Uterus (tissue), 4 donors: ENCODE data around the gene THPO. TPM values are rescaled to one million over a fixed set of nuclear protein-coding genes. Genes with fewer than 3 reads are reported as not detected.

Experiments
- DNase-seq, 2 donors: peaks; one replicate each; pipeline ENCODE4 v3.0.0-alpha.2; 2019 to 2020
- H3K27ac ChIP-seq, 2 donors: fragments of 200-600 bp; sonication (generic); 1 replicate in 1 of 2; 2 replicates in 1 of 2; pipeline ENCODE4 v1.5.1; 2016 to 2018
- H3K27me3 ChIP-seq, 2 donors: fragments of 200-600 bp; sonication (generic); one replicate each; pipeline ENCODE4 v1.5.1; 2018 to 2019; ENCODE audit warnings: control low read depth in 1 of 2
- H3K36me3 ChIP-seq, 2 donors: fragments of 200-600 bp; sonication (generic); one replicate each; pipeline ENCODE4 v1.5.1; 2019; ENCODE audit warnings: control low read depth in 1 of 2
- H3K4me1 ChIP-seq, 2 donors: fragments of 200-600 bp; sonication (generic); one replicate each; pipeline ENCODE4 v1.5.1; 2018 to 2019; ENCODE audit warnings: control low read depth in 1 of 2
- H3K4me3 ChIP-seq, 2 donors: fragments of 200-600 bp; sonication (generic); 1 replicate in 1 of 2; 2 replicates in 1 of 2; pipeline ENCODE4 v1.5.1; 2018 to 2019; ENCODE audit warnings: mild to moderate bottlenecking in 1 of 2
- H3K9me3 ChIP-seq, 2 donors: fragments of 200-600 bp; sonication (generic); one replicate each; pipeline ENCODE4 v1.5.1; 2019; ENCODE audit warnings: control low read depth in 1 of 2
- POLR2A ChIP-seq, 2 donors: fragments of 450-650 bp; IDR thresholded peaks; one replicate each; pipeline ENCODE4 v1.6.1; 2016; ENCODE audit warnings: antibody characterized with exemption in 2 of 2, mild to moderate bottlenecking in 1 of 2, moderate library complexity in 1 of 2
- intact Hi-C: fragments of 100-400 bp; cut with DNase I; formaldehyde crosslinking; loops from one replicate; pipeline ENCODE4 v1.15.1; 2023; ENCODE audit warnings: low total_unique reads
- total RNA-seq, 4 donors: library from RNA; depleted of rRNA in 3 of 4; stranded (reverse); fragments of >200 nt in 3 of 4; gene quantifications; one replicate each; pipeline versions ENCODE4 v1.1.0 to v1.2.4, GENCODE V29; 2014 to 2023
- TF ChIP-seq, protein P1 (sequence below), 4 experiments: fragments of 200-600 bp in 2 of 4; fragments of 450-650 bp in 2 of 4; sonication (generic) in 2 of 4; IDR thresholded peaks; one replicate each; pipeline ENCODE4 v1.5.1; 2016 to 2019; ENCODE audit warnings: antibody characterized with exemption in 4 of 4, mild to moderate bottlenecking in 2 of 4, moderate library complexity in 1 of 4
- donor health status: DM: yes; HTN: yes; CAD: no.

THPO gene
- total RNA-seq, 4 donors from 2014 or later = 0.29 to 4.7 (median 0.46) TPM

DNA sequence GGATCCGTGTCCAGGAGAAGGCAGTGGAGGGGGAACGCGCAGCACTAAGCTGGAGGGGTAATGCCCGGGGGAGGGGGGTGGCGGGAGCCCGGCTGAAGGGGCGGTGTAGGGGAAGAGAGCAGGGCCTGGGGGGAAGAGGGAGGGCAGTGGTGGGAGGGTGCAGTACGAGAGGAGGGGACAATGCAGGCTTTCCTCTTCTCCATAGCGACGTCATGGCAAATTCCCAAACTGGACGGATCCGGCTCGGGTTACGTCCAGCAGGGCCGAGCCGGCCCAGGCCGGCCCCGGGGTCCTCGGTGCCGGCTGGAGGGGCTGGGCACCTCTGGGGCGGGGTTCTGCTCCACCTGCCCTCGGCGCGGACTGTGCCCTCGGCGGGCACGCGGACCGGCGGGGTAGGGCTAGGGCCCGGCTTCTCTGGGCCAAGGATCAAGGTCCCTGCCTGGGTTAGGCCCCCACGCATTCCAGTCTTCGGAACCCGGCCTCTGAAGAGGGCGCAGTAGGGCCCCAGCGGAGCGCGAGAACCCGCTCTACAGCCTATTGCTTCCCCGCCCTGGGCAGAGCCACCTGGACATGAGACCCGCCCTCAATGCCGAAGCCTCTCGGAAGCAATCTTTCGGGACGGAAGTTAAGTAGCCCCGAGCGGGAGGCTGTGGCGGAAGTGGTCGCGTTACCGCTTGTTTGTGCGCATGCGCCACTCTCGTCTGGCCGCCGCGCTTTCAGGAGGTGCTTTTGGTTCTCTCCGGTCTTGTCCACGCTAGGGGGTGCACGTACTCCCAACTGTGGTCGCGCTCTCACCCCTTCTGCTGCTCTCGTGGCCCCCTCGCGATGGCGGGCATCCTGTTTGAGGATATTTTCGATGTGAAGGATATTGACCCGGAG, 15.1 kb downstream of the THPO start:
- H3K27ac ChIP-seq = peak overlapping the region; percentile 92 to 100
- H3K4me1 ChIP-seq = peaks cover 7 to 23% of the 10 kb centered on the region in 2 donors
- TF ChIP-seq, protein P1, sequence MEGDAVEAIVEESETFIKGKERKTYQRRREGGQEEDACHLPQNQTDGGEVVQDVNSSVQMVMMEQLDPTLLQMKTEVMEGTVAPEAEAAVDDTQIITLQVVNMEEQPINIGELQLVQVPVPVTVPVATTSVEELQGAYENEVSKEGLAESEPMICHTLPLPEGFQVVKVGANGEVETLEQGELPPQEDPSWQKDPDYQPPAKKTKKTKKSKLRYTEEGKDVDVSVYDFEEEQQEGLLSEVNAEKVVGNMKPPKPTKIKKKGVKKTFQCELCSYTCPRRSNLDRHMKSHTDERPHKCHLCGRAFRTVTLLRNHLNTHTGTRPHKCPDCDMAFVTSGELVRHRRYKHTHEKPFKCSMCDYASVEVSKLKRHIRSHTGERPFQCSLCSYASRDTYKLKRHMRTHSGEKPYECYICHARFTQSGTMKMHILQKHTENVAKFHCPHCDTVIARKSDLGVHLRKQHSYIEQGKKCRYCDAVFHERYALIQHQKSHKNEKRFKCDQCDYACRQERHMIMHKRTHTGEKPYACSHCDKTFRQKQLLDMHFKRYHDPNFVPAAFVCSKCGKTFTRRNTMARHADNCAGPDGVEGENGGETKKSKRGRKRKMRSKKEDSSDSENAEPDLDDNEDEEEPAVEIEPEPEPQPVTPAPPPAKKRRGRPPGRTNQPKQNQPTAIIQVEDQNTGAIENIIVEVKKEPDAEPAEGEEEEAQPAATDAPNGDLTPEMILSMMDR (IDR thresholded peaks at IDR 0.05) = peak; percentile 62 to 69 (median 64)
- peak; percentile 80 to 82 for TF ChIP-seq POLR2A (IDR thresholded peaks at IDR 0.05)
- intact Hi-C loops = no loop called here
- H3K9me3 ChIP-seq = no peaks in the 10 kb centered on the region
- peak; percentile 96 to 97 for DNase-seq
- H3K36me3 ChIP-seq = no peaks in the 10 kb centered on the region
- H3K27me3 ChIP-seq = no peaks in the 10 kb centered on the region
- peak overlapping the region; percentile 76 to 95 for H3K4me3 ChIP-seq

GRCh38 chr3:184361932-184362667, 15.9 kb downstream of the THPO start:
- intact Hi-C loops = no loop called here
- no peaks in the 10 kb centered on the region for H3K36me3 ChIP-seq
- no peak for DNase-seq

DNA sequence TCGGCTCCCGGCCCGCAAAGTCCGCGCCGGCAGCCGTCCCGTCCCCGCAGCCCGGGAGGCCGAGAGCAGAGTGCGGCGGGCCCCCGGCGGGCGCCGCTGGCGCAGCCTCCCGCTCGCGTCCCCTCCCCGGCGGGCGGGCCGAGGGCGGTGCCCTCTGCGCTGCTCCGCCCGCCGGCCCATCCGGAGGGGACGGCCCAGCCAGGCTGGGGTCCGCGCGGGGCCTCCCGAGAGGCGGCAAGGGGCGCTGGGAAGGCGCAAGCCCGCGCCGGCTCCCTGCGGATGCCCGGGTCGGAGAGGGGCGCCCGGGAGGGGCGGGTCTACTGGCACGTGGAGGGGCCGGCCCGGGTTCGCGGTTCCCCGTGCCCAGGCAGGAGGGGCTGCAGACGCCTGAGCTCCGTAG, 16.5 kb downstream of the THPO start, which contains the start of the genes CLCN2 and POLR2H:
Gene CLCN2 (minus strand): TSS at position 74 of the 400 bp plus-strand sequence. CDS start 126 bp downstream, outside the sequence.
Gene POLR2H (plus strand): TSS at position 179 of the 400 bp plus-strand sequence. CDS start 1,783 bp downstream, outside the sequence.
- Histone ChIP-seq H3K27ac (peak within 1 kb of the TSS; percentile 92 to 100), H3K36me3 (no peaks in the 10 kb centered on the region), H3K9me3 (no peaks in the 10 kb centered on the region), H3K4me3 (peak within 1 kb of the TSS; percentile 76 to 95), H3K4me1 (peaks cover 7 to 23% of the 10 kb centered on the region in 2 donors), H3K27me3 (no peaks in the 10 kb centered on the region)
- intact Hi-C loops = no loop called here
- TF ChIP-seq, protein P1 (IDR thresholded peaks at IDR 0.05) = peak in 1 of 4 experiments; percentile 11
- TF ChIP-seq POLR2A (IDR thresholded peaks at IDR 0.05) = peak; percentile 65 to 89
- peak; percentile 45 to 71 for DNase-seq

More at GRCh38 chr3:184361932-184362667, 15.9 kb downstream of the THPO start:
- Histone ChIP-seq H3K4me3 (peak overlapping the region; percentile 76 to 95), H3K27me3 (no peaks in the 10 kb centered on the region), H3K9me3 (no peaks in the 10 kb centered on the region), H3K4me1 (peaks cover 7 to 23% of the 10 kb centered on the region in 2 donors), H3K27ac (peak overlapping the region; percentile 92 to 100)
- TF ChIP-seq POLR2A (IDR thresholded peaks at IDR 0.05) = no peak
- TF ChIP-seq, protein P1 (IDR thresholded peaks at IDR 0.05) = no peak

DNA sequence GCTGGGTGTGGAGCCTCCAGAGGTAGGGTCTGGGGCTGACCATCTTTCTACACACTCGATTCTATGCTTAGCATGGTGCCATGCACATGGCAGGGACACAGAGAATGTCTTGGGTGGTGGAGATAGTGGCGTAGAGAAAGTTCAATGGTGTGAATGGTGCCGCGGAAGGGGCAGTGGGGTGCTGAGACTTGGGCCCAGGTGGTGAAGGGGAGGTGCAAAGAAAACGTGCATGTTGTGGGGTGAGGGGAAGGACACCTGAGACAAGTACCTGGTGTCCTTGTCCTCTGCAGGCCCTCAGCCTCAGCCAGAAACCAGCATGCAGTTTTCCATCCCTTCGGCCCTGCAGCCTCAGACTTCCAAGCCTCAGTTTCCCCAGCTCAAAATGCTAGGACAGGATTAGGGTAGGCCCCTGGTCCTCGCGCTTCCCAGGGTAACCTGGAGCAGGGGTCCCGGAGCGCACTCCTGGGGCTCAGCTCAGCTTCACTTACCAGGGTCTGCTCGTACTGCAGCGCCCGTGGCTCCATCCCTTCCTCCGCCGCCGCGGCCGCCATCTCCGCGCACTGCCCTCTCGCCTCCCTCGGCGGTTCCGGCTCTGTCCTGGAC, 17.0 kb downstream of the THPO start:
- intact Hi-C loops = no loop called here
- Histone ChIP-seq H3K27me3 (no peaks in the 10 kb centered on the region), H3K4me3 (peak overlapping the region; percentile 76 to 95), H3K9me3 (no peaks in the 10 kb centered on the region), H3K27ac (peak overlapping the region; percentile 92 to 100), H3K4me1 (peaks cover 7 to 23% of the 10 kb centered on the region in 2 donors), H3K36me3 (no peaks in the 10 kb centered on the region)
- no peak for DNase-seq
- TF ChIP-seq POLR2A (IDR thresholded peaks at IDR 0.05) = no peak
- TF ChIP-seq, protein P1 (IDR thresholded peaks at IDR 0.05) = no peak
